ENCODE results near the gene PDLIM7.

PDLIM7 gene

DNA sequence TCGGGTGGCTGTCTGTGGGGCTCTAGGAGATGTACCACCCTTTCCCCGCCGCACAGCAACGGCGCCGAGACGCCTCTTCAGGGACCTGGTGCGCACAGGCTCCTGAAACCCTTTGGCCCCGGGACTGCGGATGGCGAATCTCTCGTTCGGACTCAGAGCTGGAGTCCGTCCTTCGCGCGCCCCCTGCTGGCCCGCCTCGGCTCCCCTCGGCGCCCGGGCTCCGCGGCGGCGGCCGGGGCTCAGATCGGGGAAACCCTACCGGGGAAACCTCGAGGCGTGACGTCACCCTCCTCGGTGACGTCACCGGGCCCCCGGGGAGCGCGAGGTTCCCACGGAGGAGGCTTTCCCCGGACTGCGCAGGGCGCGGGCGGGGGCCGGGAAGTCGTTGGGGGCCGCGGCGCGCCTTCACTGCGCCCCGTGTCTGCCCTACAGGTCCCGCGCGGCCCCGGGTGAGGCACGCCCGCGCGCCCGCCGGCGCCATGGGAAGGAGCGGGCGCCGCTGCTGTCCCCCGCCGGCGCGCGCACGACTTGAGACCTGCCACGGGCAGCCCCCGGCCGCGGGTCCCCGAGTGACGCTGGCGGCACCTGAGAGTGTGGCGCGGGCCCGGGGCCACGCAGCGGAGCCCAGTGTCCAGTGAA, 42.9 kb downstream of the PDLIM7 start:
- peak; percentile 97 for DNase-seq

DNA sequence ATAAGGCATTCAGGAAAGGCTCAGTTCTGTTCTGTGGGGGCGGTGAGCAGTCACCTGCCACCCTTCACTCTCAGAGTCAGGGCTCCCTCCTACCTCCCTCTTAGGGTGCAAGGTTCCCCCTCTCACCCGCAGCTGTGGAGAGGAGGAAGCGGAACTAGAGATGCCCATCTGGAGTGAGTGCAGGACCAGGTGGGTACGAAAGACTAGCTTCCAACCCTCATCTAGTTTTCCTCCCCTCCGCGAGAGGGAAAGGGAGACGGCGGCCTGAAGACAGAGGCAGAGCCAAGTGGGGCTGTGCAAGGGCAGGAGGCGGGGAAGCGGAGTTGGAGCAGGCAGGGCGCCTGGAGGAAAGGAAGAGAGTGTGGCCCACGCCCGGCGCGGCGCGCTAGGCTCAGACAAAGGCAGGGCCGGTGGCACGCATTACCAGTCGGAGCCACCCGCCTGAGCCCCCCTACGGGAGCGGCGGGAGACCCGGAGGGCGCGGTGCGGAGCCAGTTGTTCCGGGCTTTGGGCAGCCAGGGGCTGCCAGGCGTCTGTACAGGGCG, 43.5 kb downstream of the PDLIM7 start:
- no peak for DNase-seq

DNA sequence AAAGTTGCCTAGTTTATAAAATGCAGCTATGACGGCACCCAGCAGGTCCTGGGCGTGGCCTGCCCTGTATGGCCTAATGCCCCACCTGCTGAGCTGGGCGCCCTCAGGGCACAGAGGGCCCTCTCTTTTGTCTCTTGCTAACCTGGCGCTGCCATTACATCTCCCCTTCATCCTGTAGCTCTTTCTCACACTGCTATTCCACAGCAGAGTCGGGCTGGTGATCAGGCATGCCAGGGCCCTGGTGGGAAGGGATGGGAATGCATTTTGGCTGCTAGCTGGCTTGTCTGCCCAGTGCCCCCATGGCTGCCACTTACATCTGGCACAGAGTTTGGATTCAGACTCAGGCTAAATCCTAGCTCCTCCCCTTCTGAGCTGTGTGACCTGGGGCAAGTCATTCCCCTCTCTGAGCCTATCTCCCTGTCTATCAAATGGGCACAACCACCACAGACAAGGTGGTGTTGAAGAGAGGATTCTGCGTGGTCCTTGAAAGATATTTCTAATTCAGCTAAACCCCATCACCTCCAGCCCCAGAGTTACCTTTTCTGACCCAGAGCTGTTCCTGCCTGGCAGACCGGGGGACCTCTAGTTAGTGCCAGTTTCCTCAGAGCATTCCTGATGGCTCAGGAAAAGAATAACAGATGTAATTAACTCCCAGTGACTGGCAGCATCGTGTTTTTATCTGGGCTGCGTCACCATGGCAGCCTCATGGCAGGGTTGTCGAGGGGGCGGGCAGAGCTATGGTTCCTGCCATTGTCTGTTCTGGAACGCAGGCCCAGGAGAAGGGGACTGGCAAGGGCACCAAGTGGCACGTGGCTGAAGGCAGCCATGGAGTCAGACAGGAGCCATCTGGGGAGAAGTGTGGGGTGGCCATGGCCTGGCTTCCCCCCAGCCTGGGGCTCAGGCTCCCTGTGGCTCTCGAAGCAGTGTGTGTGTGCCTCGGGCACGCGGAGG, 44.4 kb downstream of the PDLIM7 start:
- no peak for DNase-seq

DNA sequence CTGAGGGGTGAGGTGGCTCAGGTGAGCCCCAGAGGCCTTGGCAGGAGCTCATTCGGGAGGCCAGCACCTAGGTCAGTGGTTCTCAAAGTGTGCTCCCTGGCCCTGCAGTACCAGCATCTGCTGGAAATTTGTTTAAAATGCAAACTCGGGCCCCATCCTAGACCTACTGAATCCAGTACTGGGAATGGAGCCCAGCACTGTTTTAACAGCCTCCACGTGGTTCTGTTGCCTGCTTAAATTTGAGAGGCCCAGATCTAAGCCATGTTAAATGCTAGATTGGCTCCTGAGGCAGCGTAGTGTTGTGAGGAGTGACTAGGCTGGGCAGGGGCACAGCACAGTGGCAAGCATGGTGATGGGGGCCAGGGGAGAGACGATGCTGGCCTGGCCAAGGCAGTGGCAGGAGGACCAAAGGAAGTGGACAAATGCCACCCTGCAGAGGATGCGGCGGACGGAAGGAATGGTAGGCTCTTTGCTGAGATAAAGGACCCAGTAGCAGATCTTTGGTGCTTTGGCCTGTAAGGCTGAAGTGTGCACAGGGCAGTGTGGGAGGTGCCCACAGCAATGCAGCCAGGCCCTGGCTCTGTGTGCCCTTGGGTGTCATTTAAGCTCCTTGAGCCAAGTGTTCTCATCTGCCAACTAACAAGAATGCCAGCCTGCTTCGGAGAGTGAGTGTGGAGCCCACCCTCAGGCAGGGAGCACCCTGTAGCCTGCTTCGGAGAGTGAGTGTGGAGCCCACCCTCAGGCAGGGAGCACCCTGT, 46.6 kb downstream of the PDLIM7 start:
- DNase-seq: no peak

DNA sequence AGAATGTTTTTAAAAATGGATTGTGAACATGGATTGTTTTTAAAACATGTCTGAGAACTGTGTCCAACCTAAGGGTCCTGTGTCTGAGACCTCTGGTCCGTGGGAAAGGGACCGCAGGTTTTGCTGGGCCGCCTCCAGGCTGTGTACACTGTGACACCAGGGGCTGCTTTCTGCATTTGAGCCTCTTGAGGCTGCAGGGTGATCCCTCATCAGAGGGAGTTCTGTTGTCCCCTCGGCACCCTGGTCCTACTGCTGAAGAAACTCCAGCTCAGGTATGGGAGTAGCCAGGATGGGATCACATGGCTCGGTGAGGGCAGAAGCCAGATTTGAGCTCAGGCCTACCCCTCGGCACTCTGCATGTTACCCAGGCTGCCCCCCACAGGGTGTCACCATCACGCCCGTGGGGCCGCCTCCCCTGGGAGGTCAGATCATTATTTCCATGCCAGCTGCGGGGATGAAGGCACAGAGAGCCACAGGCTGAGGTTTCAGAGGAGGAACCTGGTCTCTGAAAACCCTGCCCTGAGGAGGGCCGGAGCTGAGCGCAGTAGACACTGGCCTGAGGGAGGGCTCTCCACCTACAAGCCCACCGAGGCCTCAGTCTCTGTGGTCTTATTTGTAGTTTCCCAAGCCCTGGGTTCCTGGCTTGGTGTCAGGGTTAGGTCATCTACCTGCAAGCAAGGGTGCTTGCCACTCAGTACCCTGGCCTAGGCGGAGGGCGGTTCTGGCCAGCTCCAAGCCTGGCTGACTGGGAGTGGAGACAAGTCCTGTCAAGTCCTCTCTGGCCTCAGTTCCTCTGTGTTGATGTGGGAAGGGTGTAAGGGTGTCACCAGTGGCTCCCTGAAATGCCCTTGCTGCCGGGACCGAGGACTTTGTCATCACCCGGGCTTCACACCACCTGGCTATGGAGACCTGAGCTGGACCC, 48.0 kb downstream of the PDLIM7 start:
- no peak for DNase-seq

DNA sequence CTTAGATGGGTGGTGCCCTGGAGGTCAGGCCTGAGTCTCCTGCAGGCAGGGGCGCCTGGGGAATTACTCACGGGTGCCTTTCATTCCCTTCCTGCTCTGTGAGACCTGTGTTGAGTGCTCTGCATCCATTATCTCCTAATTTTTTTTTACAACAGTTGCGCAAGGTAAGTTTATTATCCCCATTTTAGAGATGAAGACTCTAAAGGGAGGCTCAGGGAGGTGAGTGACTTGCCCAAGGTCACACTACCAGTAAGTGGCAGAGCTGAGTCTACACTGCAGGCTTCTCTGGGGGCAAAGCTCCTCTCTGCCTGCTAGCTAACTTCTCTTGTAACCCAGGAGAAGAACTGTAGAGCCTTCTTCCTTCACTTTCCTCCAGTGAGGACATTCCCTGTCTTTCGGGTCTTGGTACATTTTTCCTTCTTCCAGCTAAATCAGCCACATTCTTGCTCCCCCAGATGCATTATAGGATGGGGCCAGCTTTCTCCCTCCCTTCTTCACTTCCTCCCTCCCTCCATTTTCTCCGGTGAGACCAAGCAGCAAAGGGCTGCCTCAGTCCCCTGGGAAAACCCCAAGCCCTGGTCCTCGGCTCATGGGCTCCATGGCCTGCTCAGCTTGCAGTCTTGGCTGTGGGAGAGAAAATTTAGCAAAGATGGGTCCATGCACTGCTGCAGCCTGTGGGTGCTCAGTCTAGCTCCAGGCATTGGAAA, 49.0 kb downstream of the PDLIM7 start:
- no peak for DNase-seq

DNA sequence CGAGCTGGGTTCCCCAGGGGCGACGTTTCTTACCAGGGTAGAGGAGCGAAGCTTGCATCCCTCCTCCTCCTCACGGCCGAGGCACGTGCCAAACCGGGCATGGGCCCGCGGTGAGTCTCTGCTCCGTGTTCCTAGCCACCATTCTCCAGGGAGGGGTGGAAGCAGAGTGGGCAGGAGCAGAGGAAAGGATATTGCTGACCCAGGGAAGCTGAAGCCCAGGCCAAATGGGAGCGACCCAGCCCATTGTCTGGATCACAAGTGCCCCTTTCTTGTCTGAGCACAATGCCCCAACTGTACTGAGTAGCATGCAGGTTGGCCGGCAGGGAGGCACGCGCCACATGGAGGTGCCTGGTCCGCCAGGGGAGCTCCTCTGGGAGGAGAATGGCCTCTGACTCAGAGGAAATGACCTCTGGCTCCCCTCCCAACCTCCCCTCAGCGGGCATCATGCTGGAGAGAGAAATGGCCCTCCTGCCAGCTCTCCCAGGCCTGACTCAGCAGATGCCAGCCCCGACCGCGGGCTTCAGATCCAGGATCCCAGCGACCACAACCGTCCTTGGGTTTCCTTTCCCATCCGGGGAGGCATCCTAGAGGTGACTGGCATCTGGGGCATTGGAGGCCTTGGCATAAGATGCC, 49.7 kb downstream of the PDLIM7 start:
- peak; percentile 31 for DNase-seq

DNA sequence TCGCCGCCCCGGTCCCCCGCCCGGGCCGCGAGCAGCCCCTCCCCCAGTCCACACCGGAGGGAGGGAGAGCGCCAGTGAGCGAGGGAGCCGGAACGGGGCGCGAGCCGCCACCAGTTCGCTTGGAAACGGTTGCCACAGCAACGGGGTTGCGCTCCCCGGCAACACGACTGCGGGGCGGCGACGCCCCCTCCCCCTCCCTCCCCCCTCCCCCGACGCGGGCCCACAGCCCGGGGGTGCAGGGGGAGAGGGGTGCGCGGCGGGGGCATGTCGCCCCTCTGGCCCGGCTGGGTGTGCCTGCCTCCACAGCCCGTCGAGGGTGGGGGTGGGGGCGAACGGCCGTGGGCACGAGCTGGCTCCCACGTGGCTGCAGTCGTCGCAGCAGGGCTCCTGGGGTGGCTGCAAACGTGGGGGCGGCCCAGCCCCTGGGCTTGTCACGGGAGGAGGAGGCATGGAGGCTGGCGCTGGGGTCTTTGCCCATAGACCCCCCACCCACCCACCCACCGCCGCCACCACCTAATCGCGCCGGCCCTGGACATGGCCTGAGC, 50.3 kb downstream of the PDLIM7 start:
- DNase-seq: peak; percentile 57

DNA sequence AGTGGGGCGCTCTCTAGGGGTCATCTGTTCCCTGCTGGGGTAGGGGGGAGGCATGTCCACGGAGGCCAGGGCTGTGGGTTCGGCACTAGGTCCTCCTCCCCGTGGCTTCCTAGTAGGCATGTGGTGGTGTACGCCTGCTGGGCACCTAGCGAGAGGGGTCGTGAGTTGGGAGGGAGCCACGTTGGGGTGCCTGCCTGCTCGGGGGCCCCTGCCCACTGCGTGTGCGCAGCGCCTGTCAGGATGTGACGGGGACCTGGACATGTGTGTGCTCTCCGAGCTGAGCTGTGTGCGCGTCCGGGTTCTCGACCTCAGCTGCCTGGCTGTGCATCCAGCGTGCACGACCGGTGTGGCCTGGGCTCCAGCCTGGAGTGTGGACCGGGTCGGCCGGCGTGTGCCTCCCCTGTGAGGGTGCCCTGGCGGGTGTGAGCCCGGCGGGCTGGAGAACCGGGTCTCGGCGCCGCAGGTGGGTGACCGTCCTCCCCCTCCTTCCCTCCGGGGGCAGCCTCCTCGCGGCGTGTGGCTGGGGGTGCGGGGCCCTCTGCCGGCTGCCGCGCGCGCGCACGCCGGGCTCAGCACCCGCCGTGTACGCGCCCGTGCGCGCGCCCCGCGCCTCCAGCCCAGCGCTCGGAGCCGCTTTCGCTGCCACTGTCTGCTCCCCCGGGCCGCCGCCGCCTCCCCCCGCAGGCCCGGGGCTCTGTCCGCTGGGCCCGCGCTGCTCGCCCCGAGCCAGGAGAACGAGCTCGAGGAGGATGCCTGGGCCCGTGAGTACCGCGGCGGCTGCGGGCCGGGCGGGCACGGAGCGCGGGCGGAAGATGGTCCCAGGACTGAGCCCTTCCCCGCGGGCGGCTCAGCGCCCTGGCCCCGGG, 51.0 kb downstream of the PDLIM7 start, which contains the start of gene PRR7:
Gene PRR7 (plus strand): TSS at position 615 of the 866 bp plus-strand sequence. CDS start 8,254 bp downstream, outside the sequence.
- DNase-seq: peak; percentile 74

DNA sequence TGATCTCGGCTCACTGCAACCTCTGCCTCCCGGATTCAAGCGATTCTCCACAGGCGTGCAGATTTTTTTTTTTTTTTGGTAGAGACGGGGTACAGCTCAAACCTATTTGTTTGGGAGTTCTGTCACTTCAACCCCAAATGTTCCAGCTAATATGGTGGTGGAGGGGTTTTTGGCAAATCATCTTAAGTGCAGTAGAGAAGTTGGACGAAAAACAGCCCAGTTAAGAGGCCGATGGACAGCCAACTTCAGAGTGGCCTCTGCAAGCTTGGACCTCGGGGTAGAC, 51.5 kb downstream of the PDLIM7 start:
- DNase-seq: no peak

DNA sequence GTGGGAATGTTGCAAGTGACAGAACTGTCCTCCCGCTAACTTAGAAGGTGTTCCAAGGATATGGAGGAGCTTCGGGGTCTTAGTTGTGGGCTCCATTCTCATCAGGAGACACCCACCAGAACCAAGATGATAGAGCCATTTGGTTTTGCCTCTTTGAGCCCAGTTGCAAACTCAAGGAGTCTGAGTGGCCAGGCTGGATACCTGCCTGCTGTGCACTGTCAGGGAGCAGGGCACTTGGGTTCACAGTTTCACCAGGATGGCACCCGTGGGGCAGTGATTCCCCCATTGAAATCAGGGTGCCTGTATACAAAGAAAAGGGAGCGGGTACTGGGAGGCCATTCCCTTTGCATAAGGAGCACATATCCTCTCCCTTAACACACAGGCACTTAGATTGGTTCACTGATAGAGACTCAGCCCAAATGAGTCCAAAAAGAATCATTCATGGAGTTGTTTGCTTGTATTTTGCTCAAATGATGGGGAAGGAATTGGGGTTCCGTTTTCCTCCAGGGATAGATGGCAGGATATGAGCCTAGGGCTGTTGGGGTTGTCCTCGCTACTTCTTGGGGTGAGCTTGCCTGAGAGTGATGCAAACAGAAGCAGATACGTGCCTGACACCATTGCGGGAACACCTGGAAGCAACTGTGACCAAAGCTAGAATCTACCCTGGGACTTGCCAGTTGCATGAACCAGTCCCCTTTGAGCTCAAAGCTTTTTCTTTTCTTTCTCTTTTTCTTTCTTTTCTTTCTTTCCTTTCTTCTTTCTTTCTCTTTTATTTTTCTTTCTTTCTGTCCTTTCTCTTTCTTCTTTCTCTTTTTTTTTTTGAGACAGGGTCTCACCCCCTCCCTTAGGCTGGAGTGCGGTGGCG, 52.1 kb downstream of the PDLIM7 start:
- no peak for DNase-seq

DNA sequence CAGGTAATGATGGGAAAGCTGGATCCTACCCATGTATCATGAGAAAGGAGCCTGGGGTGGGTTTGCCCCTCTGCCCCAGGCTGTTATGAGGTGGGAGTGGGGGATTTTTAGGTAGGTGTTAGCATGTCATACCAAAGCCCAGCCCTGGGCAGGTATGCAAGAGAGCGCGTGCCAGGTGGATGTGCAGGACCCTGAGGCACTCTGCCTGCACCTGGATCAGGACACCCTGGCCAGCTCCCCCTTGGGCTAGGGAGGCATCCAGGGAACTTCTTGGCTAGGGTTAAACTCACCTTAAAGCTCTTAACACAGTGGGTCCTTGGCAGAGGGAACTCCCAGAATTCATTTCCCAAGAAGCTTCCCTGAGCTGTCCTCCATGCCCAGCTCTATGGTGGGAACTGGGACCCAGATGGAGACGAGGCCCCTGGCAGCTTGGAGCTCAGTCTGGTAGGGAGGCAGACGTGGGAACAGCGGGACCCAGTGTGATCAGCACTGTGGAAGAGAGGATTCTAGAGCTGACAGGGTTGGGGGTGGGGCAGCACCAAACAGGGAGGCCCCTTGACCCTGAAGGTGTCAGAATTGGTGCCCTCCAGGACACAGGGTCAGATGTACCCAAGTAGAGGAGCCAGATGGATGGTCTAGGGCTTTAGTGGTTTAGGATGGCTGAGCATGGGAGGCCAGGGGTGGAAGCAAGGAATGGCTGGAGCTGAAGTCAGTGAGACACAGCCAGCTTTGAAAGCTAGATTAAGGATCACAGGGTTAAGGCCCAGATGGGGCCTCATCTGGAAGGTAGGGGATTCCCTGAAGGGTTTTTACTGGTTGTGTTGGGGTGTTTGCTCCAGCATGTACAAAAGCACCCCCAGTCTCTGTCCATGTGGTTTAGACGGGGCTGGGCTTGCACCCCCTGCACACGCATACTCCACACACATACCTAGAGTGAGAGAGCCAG, 53.0 kb downstream of the PDLIM7 start:
- no peak for DNase-seq

DNA sequence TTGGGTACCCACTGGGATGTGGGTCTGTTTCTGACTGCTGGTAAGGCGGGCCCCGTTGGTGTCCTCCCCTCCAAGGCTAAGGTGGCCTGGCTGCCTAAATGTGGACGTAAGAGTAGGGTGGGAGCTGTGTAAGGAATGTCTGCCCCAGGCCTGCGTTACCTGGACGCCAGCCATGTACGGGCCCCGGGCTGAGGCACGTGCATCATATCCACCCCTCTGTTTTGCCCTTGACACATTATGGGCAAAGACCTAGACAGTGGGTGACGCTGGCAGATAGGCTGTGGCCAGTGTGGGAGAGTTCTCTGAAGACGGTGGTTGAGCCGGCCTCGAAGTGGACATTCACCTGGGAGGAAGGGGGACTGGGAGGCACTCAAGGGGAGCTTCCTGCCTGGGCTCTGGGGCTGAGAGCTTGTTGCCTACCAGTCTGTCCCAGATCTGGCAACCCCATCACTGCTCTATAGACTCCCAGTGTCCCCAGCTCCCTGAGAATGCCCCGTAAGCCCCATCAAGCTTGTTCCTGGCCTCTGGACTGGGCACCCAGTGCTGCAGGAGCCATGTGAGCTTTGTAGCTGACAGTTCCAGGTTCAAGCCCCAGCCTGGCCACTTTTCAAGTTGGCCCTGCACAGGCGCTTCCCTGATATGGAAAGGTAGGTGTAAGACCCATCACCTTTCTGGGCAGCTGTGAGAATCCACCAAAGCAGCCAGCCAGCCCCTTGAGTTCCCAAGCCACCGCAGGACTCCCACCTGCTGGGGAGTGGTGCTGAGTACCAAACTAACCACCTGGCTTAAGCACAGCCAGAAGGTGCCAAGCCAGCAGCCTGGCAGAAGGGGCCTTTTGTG, 54.0 kb downstream of the PDLIM7 start:
- DNase-seq: no peak

DNA sequence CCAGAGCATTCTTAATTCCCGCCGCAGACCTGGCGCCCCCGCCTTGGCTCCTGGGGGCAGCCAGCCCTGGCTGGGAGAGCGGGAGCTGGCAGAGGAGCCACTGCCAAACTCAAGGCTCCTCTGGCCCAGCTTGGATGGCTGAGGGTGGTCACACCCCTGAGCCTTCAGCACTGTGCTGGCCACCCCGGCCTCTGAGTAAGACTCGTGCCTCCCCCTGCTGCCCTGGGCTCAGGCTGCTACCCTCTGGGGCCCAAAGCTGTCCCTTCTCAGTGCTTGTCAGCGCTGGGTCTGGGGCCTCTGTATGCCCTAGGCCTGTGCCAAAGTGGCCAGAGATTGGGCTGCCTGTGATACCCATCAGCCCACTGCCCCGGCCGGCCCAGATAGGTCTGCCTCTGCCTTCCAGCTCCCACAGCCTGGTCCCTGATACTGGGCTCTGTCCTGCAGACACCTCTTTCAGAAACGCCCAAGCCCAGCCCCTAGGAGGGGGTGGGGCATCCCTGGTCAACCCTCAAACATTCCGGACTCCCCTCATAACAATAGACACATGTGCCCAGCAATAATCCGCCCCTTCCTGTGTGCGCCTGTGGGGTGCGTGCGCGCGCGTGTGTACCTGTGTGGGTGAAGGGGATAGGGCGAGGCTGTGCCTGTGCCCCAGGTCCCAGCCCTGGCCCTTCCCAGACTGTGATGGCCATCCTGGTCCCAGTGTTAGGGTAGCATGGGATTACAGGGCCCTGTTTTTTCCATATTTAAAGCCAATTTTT, 55.2 kb downstream of the PDLIM7 start:
- no peak for DNase-seq

DNA sequence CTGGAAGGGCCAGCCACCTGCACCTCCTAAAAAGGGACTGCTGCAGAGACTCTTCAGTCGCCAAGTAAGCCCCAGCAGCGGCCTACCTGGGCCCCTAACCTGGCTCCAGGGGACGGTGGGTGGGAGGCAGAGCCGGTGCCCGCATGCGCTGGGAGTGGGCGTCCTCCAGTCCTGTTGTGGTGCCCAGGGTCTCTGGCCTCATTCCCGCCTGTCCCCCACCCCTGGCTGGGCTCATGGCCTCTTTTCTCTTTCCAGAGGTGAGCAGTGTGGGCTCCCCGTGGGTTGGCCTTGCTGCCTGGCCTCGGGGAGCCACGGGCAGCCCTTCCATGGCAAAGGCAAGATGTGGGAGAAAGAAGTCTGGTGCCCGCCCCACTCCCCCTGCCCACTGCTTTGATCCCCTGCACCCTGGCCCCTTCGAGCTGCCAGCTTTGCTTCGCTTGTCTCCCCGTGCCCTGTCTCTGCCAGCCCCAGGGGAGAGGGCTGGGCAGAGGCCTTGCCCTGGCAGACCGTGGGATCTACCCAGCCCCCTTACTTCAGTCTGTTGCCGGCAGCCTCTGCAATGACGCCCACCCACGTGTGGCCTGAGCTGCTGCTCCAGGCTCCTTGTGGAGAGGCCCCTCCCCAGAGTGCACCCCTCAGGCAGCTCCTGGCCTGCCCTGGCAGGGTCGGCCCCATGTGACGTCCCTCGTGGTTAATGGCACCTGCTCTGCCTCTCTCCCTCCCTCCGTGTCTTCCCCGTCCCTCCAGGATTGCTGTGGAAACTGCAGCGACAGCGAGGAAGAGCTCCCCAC, 56.2 kb downstream of the PDLIM7 start:
- no peak for DNase-seq
